T47D (cell line): ENCODE measurements around the gene CXCR6.

Experiments
- DNase-seq, 2 experiments: peaks; one replicate each; pipeline versions ENCODE4 v3.0.0 to v3.0.0-alpha.2; 2011 to 2012; ENCODE audit warnings: low read depth in 1 of 2, low spot score in 1 of 2
- JUND ChIP-seq: IDR thresholded peaks from 2 replicates; pipeline ENCODE4 v1.6.1; 2012; ENCODE audit warnings: low read depth
- in situ Hi-C: cut with HindIII; loops from 2 replicates; pipeline ENCODE4 v1.10.0; 2016; ENCODE audit warnings: low sequenced_read_pairs, low pct_unique_long_range_greater_than_20kb

Gene CXCR6

GRCh38 chr3:45968706-45969105 is 25.4 kb downstream of the CXCR6 start:
- peak; percentile 23 to 45 for DNase-seq

GRCh38 chr3:45969116-45969515 is 25.9 kb downstream of the CXCR6 start:
- no peak for DNase-seq
- TF ChIP-seq JUND: no peak
- in situ Hi-C loops: no loop called here

More at GRCh38 chr3:45968706-45969105, 25.4 kb downstream of the CXCR6 start:
- no peak for TF ChIP-seq JUND
- in situ Hi-C loops: no loop called here

GRCh38 chr3:45969953-45970352 is 26.7 kb downstream of the CXCR6 start:
- in situ Hi-C loops: no loop called here

GRCh38 chr3:45972534-45973402 is 29.5 kb downstream of the CXCR6 start:
- DNase-seq: no peak
- in situ Hi-C loops: no loop called here
- TF ChIP-seq JUND: no peak

More at GRCh38 chr3:45969953-45970352, 26.7 kb downstream of the CXCR6 start:
- no peak for TF ChIP-seq JUND
- no peak for DNase-seq

GRCh38 chr3:45974686-45975085 is 31.4 kb downstream of the CXCR6 start:
- in situ Hi-C loops: no loop called here
- DNase-seq: peak in 1 of 2 experiments; percentile 44
- no peak for TF ChIP-seq JUND

- no peak for TF ChIP-seq JUND
- DNase-seq: peak in 1 of 2 experiments; percentile 41
- in situ Hi-C loops: no loop called here
These were observed 32.4 kb downstream of the CXCR6 start for GRCh38 chr3:45975686-45976085.

GRCh38 chr3:45976191-45977091 is 33.2 kb downstream of the CXCR6 start:
- no peak for TF ChIP-seq JUND
- peak; percentile 37 to 79 for DNase-seq
- in situ Hi-C loops: no loop called here

- TF ChIP-seq JUND: no peak; the same call in 1 of the 2 replicates
- peak; percentile 46 to 94 for DNase-seq
- in situ Hi-C loops: no loop called here
These were observed 34.9 kb downstream of the CXCR6 start for GRCh38 chr3:45978006-45978761.

GRCh38 chr3:45979378-45979777 is 36.1 kb downstream of the CXCR6 start:
- in situ Hi-C loops: no loop called here
- TF ChIP-seq JUND: no peak
- DNase-seq: no peak

GRCh38 chr3:45980229-45980813 is 37.1 kb downstream of the CXCR6 start:
- no peak for DNase-seq
- no peak for TF ChIP-seq JUND
- in situ Hi-C loops: no loop called here

GRCh38 chr3:45980819-45981218 is 37.6 kb downstream of the CXCR6 start:
- no peak for TF ChIP-seq JUND
- in situ Hi-C loops: no loop called here

More at GRCh38 chr3:45980819-45981218, 37.6 kb downstream of the CXCR6 start:
- DNase-seq: no peak
